ENCODE data around the gene MAP3K5.

- TF ChIP-seq POLR2A (IDR thresholded peaks at IDR 0.05; ENCODE audit: low read depth) (no peak), EP300 (IDR thresholded peaks at IDR 0.05) (no peak)
- TF ChIP-seq, protein P1, sequence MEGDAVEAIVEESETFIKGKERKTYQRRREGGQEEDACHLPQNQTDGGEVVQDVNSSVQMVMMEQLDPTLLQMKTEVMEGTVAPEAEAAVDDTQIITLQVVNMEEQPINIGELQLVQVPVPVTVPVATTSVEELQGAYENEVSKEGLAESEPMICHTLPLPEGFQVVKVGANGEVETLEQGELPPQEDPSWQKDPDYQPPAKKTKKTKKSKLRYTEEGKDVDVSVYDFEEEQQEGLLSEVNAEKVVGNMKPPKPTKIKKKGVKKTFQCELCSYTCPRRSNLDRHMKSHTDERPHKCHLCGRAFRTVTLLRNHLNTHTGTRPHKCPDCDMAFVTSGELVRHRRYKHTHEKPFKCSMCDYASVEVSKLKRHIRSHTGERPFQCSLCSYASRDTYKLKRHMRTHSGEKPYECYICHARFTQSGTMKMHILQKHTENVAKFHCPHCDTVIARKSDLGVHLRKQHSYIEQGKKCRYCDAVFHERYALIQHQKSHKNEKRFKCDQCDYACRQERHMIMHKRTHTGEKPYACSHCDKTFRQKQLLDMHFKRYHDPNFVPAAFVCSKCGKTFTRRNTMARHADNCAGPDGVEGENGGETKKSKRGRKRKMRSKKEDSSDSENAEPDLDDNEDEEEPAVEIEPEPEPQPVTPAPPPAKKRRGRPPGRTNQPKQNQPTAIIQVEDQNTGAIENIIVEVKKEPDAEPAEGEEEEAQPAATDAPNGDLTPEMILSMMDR (IDR thresholded peaks at IDR 0.05), result no peak
These were observed 18.8 kb downstream of the MAP3K5 start for GRCh38 chr6:136773473-136773796.
